Stimulated activated CD8-positive, alpha-beta memory T cell treated with anti-CD3 and anti-CD28 coated beads, Interleukin-12 subunit alpha, Interleukin-12 subunit beta, amount 100 ng/mL, for 24 hours (primary cell): ENCODE measurements around the gene GOT1.

Experiments
- DNase-seq: peaks from one replicate; pipeline ENCODE4 v3.0.0-alpha.2; 2020; ENCODE audit errors: extremely low read depth

Gene GOT1

DNA sequence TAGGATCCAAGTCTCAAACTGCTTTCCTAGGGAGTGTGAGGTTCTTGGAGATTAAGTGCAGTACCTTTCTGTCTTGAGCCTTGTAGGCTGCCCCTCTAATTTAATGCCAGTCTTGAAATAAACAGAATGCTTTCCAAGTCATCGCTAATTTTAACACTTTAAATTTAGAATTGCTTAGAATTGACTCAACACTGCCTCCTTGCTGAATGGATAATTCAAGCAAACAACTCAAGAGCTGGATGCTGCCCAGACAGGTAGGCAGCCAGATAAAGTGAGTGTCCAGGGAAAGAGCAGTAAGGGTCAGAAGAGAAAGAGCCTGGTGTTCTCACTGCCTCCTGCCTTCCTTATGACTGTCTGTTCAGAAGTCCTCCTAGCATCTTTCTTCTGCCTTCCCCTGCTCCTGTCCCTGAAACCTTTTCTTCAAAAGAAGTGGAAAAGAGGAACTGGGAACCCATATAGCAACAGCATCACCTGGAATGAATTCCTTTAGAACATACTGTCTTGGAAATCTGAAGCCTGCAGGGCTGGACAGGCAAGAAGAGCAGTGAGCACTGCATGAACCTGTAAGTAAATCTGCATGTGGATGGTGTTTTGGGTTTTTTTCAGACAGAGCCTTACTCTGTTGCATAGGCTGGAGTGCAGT is 3.1 kb upstream of the GOT1 start:
- DNase-seq = no peak

DNA sequence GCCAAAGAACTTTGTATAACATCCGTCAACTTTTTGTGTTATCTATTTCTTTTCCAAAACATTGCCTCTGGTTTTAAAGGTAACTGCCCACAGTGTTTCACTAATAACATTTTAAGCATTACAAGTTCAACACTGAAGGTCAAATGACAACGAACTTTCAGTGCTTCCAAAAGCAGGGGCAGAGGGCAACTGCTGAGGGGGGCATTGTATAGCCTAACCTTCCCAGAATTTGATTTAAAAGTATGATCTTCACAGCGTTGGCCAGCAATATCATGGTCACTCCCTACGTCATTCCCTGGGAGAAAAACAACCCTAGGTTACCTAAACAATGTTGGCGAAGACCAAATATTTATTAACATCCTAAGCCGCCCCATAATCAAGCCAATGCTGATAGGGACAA is 2.5 kb upstream of the GOT1 start:
- DNase-seq = no peak

DNA sequence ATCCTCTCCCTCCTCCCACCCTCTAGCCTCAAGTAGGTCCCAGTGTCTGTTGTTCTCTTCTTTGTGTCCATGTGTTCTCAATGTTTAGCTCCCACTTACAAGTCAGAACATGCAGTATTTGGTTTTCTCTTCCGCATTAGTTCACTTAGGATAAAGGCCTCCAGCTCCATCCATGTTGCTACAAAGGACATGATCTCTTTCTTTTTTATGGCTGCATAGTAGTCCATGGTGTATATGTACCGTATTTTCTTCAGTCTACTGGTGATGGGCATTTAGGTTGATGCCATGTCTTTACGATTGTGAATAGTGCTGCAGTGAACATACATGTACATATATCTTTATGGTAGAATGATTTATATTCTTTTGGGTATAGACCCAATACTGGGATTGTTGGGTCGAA is 1.6 kb upstream of the GOT1 start:
- no peak for DNase-seq

DNA sequence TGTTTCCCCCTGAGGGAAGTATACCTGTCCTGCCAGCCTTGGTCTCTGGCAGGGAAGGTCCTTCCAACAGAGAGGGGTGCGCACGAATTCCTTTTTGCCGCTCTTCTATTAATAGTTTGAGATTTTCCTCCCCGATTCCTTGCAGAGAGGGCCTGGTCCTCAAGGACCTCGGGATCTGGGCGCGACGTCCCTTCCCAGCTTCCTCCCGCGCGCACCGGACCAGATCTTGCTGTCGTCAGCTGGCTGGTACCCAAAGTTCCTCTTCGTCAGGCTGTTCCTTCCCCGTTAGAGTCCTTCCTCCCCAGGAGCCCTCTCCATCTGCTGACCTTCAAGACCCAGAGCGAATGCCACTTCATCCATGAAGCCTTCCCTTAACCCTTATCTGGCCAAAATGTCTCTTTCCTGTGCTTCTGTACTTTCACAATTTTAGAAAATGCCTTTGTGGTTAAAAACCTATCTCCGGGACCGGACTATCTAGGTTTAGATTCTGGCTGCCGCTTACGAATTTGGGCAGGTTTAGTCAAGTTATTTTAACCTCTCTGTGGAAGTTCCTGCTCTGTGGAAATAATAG is 851 bp upstream of the GOT1 start:
- DNase-seq = no peak

DNA sequence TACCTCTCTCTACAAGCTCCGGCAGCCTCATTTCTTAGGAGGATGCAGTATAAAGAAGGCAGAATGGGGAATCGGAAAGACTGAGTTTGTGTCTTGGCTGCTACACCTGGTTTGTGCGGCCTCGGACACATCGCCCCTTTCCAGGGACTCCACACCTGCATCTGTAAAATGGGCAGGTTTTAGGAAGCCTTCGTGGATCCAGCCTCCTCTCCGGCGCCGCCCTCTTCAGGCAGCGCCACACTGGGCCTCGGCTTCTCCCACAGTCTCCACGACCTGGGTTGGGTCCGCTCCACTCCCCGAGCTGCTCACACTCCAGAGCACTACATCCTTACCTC is 341 bp downstream of the GOT1 start:
- DNase-seq = no peak

DNA sequence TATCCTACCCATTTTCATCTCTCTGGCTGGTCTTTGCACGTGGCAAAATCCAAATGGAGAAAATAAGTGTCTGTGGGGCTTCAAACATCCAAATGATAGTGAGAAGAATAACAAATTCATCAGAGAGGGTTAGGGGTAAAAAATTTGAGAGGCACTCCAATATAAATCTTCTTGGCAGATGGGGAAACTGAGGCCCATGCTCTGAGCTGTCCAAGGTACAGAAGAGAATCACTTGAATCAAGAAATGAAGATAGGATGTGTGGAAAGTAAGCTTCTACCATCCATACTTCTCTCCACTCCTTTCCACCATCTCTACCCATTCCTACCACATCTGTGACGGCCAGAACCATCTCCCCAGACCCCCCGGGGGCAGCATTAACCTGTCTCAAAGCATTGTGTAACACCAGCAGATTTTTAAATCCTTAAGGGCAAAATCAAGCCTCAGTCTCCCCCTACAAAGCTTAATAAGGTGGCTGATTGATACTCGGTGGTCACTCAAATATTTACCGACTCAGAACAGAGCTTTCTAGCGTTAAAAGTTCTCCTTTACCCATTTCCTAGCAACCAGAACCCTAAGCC is 818 bp downstream of the GOT1 start:
- DNase-seq = no peak

DNA sequence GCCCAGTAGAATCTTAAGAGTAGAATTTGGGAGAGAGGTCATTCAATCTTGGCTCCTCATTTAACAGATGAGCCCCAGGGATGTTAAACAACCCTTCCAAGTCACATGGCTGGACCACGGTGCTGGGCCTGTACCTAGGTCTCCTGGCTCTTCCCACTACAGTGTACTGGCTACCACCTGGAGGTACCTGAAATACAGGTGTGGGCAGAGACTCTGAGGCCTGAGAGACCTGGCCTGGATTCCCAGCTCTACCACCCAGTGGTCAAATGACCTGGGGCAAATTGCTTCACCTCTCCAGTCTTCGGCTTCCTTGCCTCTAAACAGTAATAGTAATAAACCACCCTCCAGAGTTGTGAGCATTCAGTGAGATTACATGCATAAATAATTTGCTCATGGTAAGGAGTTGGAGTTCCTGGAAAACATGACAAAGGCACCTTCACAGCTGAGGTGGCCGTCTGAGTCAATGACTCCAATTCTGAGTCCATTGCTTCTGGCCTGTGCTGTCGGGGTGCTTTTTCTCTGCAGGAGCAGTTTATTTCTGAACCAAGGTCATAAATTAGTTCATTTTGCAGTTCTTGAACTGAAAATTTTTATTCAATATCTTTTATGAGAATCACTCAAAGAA is 2.7 kb downstream of the GOT1 start:
- DNase-seq = no peak

DNA sequence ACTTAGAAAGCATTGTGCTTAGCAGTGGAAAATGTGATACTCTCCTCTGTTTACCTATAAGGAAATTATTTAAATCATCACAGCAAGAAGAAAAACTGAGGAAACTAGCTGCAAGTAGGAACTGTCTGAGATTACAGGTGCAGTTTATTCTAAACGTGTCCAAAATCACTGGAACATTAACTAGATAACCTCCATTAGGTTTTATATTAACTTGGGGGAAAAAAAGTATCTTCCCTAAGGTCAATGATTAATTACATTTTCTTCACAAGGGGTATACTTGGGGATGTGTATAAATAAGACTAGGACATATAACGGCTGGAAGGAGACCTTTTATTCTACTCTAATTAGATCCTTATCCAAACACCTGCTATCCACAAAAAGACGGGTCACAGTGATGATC is 3.7 kb downstream of the GOT1 start:
- DNase-seq = no peak

DNA sequence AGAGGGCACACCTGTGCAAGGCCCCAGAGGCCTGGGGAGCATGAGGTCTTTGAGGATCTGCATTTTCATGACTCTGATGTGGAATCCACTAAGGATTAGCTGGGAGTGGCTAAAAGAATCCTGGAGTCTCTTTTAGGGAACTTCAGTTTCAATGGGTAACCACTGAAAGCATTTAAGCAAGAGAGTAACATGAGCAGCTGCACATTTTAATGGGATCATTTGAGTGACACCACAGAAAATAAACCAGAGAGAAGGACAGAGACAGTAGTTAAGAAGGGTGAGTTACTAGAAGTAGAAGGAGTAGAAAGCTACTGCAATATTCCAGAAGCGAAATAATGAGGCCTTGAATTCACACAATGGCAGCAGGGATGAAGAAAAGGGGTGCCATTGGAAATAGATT is 5.2 kb downstream of the GOT1 start:
- DNase-seq = no peak

DNA sequence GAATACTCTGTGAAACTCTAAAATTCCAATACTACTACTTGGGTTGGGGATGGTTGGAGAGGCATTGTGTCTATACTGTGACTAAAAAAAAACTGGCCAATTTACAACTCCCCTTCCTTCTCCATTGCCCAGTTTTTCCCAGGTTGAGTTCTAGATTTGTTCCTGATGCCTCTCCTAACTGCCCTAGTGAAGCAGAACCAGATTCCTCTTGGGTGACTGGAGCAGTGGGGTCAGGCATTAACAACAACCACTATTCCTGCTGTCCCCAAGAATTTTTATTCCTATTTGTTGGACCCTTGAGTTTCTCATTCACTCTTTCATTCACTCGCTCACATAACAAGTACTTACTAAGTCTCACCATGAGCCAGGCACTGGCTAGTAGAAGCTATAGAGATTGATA is 5.8 kb downstream of the GOT1 start:
- no peak for DNase-seq

DNA sequence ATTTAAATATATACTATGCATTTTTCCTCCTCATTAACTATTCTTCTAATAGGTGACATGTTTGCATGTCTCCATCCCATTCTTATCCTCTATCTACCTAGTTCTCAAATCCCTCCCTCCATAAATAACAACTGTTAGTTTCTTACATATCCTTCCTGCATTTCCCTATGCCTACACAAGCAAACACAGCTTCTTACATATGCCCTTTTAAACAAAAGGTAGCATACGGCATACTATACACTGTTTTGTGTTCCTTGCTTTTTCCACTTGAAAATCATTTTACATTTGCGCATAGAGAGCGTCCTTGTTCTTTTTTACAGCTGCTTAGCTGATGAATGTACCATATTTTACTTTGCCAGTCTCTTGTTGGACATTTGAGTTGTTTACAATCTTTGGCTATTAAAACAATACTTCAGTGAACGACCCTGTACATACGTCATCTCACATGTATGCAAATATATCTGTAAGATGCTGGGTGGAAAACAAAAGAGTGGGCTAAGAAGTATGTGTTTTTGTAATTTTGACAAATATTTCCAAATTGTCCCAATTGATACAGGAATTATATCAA is 7.8 kb downstream of the GOT1 start:
- no peak for DNase-seq

DNA sequence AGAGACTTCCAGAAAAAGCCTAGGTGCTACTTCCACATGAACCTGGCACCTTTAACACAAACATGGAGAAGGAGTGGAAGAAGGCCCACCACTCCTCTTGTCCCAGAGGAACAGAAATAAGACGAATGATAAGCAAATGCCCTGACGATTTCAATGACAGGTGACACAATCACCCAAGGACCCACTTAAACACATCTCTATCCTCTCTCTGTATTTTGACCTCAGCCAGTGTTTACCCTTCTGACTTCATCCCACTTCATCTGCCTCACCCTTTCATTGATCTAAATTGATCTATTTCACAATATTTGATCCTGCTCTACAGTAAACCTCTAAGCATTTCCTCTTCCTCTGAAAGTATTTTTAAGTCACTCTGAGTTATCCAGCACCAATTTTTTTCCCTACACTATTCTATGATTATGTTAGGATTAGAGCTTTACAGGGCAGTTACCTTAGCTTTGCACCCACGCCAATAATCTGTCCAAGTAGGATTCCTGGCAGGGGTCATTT is 9.1 kb downstream of the GOT1 start:
- no peak for DNase-seq

DNA sequence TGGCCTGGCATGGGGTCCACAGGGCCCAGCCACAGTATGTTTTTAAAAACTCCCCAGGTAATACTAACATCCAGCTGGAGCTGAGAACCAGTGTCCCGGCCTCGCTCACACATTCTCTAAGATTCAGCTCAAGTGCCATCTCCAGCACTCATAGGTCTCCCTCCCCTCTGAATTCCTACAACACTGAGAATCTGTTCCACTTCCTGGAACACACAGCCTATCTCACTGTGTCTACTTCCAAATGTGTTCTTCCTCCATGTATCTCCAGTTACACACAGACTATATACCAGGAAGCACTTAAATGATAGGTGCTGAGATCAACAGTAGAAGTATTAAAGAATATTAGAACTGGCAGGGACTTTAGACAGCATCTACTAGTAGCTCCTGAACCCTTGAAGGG is 10.7 kb downstream of the GOT1 start:
- no peak for DNase-seq

DNA sequence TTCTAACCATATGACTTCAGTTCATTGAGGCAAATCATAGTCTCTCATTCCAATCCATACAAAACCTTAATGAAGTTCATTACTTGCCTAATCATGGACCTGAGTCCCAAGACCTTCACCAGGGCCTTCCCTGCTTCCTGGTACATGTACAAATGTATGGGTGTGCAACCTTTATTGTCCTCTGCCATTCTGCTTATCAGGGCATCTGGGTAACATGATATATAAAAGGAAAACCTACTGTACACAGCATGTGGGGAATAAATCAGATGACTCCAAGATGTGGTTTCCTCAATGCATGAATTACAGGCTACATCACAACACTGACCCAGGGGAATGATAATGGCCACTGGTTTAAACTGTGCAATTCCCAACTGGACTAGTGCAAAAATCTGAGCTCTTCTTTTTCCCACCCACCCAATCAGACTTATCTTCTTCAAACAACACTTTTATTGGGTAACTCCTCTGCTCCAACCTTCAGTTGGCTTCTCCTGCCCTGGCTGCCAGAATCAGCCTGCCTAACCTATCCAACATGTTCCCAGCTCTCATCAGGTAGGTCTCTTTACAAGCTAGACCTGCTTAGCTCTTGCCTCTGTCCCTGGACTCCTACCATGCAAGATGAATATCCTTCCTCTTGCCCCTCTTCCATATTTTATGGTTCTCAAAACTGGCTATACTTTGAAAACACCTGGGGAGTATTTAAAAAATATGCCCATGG is 11.4 kb downstream of the GOT1 start:
- DNase-seq = no peak

DNA sequence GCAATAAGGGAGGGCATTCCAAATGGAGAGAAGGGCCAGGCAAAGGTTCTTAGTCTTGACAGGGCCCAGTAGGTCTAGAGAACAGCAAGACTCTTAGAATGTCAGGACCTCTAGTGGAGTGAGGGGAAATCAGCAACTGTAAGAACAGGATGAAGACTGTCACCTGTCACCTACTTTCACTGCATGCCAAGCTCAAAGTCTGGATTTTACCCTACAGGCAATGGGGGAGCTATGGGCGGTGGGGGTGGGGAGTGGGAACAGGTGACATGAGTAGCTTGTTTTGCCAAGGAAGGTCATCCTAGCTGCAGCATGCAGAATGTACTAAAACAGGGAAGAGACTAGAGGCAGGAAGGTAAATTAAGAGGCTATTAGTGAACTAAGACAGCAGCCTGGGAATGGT is 18.3 kb downstream of the GOT1 start:
- DNase-seq = no peak

DNA sequence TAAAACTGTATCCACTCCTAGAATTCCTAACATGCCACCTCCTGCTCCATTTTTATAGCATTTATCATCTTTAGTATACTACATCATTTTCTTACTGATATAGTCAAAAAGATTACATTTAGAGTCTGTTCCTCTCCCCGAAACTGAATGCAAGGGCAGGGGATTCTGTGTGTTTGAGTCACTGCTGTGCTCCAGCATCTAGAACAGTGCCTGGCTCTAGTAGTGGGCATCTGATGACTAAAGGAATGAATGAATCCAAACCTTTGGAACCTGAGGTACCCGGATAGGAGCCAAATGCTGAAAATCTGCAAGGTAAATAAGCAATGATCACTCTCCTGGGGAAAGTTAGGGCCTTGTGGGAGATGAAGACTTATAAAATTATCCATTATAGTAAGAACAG is 18.9 kb downstream of the GOT1 start:
- no peak for DNase-seq

DNA sequence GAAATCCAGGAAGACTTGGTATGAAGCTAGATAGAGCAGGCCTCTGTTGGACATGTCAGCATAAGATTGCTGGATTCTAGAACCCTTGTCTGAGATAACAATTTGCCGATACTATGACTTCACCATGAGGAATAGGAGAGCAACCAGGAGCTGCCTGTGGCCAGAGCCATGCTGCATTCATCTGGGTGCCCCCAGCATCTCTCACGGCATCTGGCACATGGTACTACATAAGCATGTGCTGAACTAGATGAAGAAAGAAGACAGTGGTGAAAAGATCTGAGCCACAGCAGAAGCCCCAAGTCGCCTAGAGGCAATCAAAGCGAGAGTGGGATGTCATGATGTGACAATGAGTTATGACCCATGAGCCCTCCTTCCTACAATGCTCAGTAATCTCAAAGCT is 19.5 kb downstream of the GOT1 start:
- no peak for DNase-seq

DNA sequence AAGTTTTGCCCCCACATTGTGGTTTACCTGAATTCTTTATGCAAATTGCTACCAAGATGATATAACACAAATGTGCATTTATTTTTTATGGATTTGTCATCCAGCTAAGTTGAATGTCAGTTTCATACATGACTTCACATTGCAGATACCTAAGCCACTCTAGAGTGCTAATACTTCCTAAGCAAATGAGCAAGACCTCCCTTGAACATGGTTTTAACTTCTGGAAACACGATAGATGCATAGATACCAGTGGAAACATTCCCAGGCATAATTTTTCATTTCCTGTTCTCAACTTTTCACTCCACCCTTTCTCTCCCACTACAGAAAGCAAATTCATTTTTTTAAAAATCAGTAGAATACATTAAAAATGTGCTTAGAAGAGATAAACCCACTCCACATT is 20.3 kb downstream of the GOT1 start:
- no peak for DNase-seq

DNA sequence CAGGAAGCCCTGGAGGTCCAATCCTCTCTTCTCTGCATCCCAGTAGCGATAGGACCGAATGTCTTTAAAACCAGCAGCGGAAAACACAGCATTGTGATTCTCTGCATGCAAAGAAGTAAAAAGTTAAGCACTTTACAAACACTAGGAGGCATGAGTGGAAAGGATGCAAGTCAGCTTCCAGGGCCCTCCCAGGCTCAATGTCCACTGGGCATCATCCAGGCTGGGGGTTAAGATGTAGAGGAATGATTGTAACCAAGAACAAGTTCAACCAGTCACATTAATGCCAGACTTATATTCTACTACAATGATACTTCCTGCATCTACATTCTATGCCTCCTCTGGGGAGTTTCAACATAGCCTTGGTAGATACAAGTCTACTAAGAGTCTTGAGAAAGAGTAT is 24.3 kb downstream of the GOT1 start:
- no peak for DNase-seq

DNA sequence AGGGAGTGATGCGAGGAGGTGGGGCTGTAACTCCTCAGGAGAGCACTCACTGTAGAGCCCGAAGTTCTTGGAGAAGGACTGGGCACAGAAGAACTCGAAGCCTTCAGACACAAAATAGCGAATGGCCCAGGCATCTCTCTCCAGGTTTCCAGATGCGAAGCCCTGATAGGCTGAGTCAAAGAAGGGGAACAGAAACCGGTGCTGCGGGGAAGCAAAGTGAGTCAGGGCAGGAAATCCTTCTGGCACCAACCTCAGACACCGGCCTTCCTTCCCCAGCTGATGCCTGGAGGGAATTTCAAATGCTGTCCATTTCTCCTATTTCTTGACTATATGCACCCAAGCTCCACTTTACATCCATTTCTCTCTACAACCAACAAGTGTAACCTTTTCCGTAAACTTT is 26.8 kb downstream of the GOT1 start:
- DNase-seq = no peak

DNA sequence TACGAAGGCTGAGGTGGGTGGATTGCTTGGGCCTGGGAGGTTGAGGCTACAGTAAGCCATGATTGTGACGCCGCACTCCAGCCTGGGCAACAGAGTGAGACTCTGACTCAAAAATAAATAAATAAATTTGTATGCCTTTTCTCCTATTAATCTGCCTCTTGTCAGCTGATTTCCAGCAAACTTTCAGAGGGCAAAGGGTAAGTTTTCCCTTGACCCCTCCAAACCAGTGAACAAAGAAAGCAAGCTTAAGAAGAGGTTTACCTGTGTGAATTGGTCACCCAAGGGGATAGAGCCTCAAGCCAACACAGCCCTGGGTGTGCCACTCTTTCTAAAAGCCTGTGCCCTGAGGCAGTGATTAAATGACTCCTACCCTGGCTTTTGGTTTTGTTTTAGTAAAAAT is 30.8 kb downstream of the GOT1 start:
- no peak for DNase-seq

DNA sequence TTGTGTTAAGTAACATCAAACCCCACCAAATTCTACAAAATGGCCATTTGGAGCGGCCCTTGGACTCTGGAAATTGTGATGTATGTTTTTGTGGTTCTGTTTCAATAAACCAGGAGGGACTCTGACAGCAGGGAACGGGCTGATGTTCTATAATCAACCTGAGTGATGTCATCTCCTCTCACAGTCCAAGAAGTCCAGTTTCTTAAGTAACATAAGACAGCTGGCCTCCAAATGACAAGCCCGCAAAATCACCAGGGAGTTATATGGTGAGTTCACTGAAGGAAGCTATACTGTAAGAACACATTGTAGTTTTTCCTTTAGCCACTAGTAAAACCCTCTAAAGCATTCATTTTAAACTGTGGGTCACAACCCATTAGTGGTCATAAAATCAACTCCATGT is 34.0 kb downstream of the GOT1 start:
- no peak for DNase-seq
